Activated CD4-positive, alpha-beta T cell treated with anti-CD3 and anti-CD28 coated beads for 48 hours (primary cell): ENCODE measurements around the gene PICK1.
"Not testable (repeated sequence)": the region's sequence is repeated elsewhere in the genome, so short reads cannot be mapped to it uniquely, and the experiment has no call there.

ENCODE experiments used
- DNase-seq: peaks from one replicate; pipeline ENCODE4 v3.0.0-alpha.2; 2020

PICK1 gene

DNA sequence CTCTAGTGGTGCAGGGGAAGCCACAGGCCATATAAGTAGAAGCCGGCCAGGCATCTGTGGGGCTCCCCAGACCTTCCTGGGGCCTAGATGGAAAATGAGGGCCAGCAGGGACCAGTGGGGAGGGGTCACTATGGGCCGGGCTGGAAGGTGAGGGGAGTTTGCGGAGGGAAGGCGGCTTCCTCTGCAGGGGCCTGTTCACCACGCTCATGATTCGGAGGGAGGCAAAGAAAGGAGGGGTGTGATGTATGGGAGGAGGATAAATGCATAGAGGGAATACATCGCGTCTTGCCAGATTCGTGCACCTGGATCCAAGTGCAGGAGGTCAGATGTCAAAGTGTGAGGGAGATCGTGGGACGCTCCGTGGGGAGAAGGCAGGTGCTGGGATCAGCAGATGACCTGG is 19.9 kb downstream of the PICK1 start:
- no peak for DNase-seq

- DNase-seq, result no peak
These were observed 20.4 kb downstream of the PICK1 start for GRCh38 chr22:38077595-38077994.

DNA sequence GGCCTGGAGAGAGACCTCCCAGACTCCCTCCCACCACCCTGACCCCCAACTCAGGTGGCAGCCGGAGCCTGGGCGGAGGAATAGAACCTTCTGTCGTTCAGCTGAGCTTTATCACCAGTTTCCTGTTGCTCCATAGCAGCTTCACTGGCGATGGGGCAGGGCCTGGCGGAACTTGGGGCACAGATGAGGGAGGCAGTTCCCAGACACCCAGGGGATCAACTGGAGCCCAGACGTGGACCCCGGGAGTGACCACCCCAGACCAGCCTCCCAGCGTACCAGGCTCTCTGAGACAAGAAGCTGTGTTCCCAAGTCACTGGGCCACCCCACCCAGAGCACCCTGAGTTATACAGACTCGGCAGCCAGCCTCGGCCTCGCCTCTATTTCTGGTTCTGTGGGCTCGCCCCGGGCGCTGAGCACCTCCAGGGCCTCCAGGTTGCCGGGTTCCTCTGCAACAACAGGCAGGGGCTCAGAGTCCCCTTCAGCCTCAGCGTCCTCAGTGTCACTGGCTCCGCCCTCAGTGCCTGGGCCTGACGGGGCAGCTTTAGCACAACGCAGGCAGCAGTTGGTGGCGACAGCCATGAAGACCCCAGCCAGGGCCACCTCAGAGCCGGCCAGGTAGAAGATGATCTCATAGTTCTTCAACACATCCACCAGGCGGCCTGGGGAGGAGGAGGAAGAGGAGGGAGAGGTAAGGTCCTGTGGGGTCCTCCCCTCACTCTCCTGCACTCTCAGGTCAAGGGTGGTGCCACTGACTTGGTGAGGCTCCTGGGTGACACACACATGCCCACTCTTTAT is 21.0 kb downstream of the PICK1 start:
- no peak for DNase-seq

GRCh38 chr22:38079208-38079607 is 22.0 kb downstream of the PICK1 start:
- not testable (repeated sequence) for DNase-seq

DNA sequence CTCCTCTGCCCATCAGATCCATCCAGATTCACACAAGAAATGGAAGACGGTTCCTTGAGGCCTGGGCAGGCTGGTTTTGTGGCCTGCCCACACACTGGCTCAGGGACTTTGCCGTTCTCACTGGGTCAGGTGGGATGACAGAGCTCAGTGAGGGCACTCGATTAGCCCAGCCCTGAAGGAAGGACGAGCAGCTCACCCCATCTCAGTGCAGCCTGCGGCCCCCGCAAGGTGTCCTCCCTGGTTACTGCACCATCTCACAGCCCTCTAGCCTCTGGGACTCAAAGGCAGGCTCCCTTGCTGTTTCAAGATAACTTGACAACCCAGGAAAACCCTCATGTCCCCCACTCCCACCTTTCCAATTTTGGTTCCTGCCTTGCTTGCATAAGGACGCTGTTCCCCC is 22.6 kb downstream of the PICK1 start:
- DNase-seq, result no peak

DNA sequence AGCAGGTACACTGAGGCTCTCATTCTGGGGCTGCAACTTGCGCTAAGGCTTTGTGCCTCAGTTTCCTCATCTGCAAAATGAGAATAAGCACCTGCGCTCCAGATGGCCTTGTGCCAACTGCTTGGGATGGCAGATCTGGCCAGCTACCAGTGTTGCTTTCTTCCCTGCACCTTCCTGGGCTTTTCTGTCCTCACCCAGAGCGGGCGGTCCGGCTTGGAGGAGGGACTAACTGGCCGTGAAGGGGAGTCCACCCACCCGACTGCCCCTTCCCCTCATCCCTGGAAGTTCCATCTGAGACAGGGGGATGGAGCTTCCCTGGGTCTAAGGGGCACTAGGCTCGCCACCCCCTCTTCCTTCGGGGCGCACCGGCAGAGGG is 23.3 kb downstream of the PICK1 start:
- no peak for DNase-seq

GRCh38 chr22:38080850-38081635 is 23.8 kb downstream of the PICK1 start:
- no peak for DNase-seq

GRCh38 chr22:38081636-38081940 is 24.4 kb downstream of the PICK1 start:
- no peak for DNase-seq

- DNase-seq, result peak; percentile 37
These were observed 25.0 kb downstream of the PICK1 start for GRCh38 chr22:38081941-38082828.

DNA sequence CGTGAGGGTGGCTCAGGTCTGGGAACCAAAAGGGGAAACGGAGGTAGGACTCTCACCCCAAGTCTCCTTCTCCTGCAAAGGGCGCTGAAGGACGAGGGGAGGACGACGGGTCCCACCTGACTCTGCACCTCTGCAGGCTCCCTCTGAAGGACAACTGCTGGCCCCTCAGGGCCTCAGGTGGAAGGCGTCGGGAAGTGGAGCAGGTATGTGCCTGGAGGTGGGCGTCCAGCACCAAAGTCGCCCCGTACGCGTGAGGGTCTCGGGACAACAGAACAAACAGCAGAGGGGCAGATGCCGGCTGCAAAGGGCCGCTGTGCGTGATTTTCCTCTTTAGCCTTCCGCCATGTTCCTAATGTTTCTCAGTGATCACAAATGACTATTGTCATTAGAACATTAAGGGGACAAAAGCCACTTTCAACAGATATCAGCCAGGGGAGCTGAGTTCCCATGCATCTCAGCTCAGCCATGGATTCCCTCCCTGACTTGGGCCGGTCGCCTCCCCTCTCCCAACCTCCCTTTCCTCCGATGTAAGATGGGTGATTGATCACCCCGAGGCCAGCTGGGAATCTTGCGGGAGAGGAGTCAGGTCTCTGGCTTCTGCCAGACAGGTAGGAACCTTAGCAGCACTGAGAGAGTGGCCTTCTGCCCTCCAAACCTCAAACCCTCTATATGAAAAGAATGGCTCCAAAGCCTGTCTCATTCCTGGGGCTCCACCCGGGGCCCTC is 25.9 kb downstream of the PICK1 start:
- no peak for DNase-seq

GRCh38 chr22:38083931-38084631 is 26.9 kb downstream of the PICK1 start, which contains the start of gene SLC16A8:
Gene SLC16A8 (minus strand): TSS chr22:38084184. CDS start chr22:38082873, 1,311 bp downstream.
- DNase-seq, result no peak

- no peak for DNase-seq
These were observed 27.9 kb downstream of the PICK1 start for GRCh38 chr22:38085056-38085455.

DNA sequence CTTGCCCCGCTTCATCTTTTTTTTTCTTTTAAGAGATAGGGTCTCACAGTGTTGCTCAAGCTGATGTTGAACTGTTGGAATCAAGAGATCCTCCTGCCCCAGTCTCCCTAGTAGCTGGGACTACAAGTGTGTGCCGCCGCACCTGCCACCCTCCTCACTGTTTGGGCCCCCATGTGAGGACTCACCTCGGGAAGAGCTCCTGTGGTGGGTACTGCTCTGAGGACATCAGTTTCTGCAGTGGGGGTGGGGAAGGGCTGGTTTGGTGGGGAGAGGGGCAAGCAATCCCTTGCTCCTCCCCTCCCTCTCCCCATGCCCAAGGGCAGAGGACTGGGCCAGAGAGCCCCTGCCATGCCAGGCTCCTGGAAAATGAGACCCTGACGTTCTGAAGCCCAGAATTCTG is 28.3 kb downstream of the PICK1 start:
- DNase-seq, result no peak

GRCh38 chr22:38086001-38086845 is 29.0 kb downstream of the PICK1 start:
- DNase-seq, result no peak

- no peak for DNase-seq
These were observed 29.7 kb downstream of the PICK1 start for GRCh38 chr22:38086942-38087341.

DNA sequence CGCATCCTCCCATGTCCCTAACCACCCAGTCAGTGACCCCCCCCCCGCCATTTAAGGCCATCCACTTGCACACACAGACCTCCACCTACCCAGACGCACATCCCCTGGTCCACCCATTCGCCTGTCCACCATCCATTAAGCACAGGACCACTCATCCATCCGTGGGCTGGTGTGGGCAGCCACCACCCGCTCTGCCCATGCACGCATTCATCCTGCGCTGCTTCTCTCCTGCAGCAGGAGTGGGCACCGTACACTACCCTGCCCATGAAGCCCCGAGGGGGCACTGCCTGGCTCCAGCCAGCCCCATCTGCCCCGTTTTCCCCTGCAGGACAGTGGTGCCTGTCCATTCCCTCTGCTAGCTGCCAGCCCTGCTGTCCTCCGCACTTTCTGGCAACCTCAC is 30.7 kb downstream of the PICK1 start:
- no peak for DNase-seq

GRCh38 chr22:38088629-38089473 is 31.6 kb downstream of the PICK1 start:
- DNase-seq, result no peak

DNA sequence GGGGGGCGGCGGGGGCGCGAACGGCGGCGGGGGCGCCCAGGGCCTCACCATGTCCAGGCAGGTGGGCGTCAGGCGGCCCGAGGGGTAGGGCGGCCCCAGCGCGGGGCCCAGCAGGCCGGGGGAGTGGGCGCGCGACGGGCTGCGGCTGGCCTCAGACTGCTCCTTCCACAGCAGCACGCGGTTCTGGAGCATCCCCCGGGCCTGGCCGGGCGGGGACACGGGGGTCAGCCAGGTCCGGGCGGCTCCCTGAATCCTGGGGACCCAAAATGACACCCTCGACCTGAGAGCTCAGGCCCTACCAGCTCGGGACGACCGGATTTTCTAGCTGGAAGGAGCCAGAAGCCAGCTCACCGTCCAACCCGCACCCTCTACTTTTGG is 32.3 kb downstream of the PICK1 start:
- DNase-seq, result no peak

DNA sequence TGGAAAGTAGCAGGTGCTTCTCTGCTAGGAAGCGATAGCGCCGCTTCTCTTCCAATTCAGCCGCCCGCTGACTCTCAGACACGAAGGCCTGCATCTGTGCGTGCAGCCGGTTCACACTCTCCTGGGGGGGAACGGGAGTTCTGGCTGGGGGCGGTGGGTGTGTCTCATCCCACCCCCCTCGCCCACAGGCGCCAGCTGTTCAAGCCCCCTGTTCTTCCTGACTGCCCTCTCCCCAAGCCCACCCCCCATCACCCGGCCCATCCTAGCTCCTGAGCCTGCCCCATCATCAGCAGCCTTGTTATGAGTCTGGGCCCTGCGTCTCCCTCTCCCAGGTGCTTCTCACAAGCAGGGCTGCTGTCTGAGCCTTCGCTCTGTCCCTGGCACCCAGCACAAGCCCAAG is 39.9 kb downstream of the PICK1 start:
- no peak for DNase-seq
